Activated gamma-delta T cell treated with Interleukin-2 at 50 U/mL for 16 hours (primary cell): Measurements from ENCODE around the gene EFCAB5.
"Not testable (repeated sequence)": the region's sequence is repeated elsewhere in the genome, so short reads cannot be mapped to it uniquely, and the experiment has no call there.

Experiments used
- DNase-seq: peaks from one replicate; pipeline ENCODE4 v3.0.0-alpha.2; 2020

The EFCAB5 gene

DNA sequence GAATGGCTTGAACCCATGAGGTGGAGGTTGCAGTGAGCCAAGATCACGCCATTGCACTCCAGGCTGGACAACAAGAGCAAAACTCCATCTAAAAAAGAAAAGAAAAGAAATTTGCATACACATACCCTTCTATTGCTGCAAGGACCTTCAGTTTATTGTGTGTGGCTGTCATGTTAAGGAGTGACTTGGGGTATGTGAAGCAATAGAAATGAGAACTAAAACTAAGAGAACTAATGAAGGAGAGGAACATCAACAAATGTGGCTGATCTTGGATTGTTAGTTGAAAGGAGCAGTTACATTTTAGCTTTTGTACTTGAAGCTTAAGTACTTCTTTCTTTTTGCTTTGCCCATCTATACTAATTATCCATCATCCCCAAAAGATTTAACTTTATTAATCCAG lies 162.5 kb downstream of the EFCAB5 start:
- DNase-seq: no peak

DNA sequence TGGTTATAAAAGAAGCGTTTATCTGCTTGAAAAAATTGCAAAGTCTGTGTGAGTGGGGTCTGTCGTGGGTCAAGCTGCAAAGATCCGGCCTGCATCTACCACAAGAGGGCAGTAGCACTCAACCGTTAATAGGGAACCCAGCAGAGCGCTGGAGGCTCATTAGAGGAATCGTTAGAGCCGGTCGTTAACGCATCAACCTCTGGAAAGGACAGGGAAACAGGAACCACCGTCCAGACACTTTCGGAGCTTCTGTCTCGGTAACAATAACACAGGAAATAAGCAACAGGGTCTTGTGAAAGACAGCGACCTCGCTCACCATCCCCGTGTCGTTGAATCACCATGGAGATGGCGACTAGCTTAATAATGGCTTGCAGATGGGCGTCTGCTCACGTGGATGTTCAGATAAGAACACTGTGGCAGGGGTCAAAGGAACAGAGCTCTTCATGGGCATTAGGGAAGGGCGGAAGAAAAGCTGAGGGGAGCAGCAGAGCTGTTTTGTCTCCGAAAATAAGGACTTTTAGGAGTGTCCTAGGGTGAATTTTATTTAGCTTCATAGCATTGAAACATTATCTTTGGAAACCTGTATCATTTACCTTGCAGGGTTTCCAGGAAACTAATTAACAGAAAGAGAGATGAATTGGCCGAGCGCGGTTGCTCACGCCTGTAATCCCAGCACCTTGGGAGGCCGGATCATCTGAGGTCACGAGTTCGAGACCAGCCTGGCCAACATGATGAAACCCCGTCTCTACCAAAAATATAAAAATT lies 163.3 kb downstream of the EFCAB5 start:
- DNase-seq: peak; percentile 64

DNA sequence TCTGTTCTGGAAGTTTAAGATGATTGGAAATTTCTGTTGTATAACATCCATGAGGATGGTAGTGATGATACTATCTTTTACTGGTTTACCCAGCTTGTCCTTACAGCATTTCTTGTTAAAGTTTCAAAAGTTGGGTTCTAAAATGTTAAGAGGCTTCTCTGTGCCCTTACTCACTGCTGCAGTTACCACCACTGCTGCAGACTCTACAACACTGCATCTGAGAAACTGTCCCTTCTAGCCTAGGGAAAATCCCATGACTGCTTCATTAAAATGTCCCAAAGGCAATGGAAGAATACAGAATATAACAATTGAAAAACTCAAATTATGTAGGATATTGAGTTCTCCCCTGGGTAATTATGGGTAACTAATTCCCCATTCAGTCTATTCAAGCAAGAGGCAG lies 171.4 kb downstream of the EFCAB5 start:
- no peak for DNase-seq

DNA sequence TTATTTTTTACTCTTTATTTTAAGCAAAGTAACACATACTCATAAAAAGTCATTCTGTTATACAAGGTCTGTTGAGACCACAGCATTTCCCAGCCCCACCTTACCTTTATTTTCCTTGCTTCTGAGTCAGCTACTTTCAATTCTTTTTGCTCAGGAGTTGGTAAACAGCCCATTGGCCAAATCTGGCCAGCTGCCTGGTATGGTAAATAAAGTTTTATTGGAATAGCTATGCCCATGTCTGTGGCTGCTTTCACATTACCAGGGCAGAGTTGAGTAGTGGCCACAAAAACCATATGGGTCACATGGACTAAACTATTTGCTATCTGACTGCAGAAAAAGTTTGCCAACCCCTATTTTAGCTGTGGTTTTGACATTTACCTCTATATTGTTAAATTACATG lies 171.8 kb downstream of the EFCAB5 start:
- DNase-seq: no peak

DNA sequence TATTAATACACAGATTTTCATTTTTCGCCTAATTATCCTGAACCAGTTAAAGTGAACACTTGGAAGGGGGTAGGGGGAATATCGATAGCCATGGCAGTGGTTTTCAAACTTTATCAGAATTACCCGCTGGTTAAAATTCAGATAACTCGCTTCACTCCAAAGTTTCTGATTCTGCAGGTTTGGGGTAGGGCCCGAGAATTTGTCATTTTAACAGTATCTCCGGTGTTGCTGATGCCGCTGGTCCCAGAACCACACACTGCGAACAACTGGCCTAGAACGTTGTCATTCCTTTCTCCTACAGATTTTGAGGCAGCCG lies 174.9 kb downstream of the EFCAB5 start:
- no peak for DNase-seq

DNA sequence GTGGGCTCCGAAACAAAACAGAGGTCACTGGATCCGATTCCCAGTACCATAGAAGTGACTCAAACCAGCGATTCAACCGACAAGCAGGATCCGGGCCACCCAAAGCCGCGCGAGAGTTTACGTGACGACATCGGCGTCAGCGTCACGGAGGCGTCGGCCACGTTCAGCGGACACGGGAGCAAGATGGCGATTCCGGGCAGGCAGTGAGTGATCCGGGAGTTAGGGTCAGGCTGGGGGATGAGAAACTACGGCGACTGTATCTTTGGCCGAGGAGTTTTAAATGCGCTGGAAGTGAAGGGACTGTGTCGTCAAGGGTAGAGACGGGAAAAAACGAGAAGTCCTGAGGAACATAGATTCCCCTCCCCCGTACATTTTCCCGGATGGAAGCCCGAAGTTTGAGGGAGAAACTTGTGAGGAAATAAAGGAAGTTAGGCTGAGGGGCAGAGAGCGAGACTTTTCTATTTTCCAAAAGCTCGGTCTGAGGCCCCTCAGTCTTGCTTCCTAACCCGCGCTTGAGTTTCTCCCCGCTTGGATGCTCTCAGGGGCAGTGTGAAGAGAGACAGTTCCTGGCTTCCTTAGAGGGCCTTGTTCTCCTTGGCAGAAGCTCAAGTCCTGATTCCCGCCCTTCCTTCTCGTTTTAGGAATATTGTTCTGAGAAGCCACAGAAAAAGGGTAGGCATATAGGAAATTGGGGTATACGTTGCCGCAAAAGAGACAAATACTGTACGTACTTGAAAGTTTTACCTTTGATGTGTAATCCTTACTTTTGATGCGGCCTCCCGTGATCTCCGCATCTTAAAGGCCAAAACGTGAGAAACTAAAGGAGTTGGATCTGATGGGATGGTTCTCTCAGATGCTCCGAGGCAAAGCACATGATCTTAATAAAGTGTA lies 175.5 kb downstream of the EFCAB5 start, which contains the start of gene NSRP1:
Gene NSRP1 (plus strand): TSS at position 156 of the 891 bp plus-strand sequence. CDS start 28 bp downstream, at position 184.
- peak; percentile 88 for DNase-seq

DNA sequence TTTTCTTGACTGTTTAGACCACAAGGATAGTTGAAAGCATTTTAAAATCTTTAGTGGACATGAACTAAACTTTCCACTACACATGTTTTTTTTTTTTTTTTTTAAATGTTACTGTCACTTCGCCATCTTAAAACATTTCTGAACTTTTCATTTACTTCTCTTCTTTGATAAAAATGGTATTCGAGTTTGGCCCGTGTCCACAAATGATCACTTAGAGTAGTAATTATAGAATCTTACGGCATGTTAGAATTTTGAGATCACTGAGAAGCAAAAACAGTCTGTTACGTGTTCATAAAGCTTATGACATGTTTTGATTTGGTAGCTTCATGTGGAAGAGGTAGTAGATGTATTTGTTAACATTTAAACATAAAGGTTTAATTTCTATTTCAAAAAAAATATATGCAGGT lies 176.2 kb downstream of the EFCAB5 start:
- DNase-seq: no peak

DNA sequence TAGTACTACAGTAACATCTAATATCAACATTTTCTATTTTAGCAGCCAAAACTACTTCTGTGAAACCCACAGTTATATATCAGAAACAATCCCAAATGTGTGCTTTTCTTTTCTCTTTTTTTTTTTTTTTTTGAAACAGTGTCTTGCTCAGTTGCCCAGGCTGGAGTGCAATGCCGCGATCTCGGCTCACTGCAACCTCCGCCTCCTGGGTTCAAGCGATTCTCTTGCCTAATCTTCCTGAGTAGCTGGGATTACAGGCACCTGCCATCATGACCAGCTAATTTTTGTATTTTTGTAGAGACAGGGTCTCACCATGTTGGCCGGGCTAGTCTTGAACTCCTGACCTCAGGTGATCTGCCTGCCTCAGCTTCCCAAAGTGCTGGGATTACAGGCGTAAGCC lies 177.2 kb downstream of the EFCAB5 start:
- not testable (repeated sequence) for DNase-seq

DNA sequence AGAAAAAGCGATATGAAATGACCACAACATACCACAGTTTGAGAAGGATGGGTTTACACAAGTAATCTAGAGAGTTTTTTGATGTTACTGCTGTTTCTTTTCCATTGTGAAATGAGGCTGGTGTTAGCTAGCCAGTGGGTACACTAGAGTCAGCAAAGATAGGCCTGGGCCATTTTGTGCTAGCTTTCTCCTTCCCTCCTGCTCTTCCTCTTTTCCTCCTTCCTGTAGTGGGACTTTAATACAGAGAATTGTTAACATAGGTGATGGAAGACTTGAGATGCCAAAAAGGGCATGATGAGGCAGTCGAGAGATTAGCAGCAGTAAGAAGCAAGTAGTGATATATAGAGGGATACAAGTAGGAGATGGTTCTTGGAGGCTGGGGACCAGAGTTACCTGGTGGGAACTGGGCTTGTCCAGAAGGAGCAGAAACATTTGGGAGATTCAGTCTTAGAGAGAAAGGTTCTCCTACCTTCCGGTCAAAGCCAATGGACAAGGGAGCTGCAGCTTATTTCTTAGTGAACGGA lies 182.9 kb downstream of the EFCAB5 start:
- no peak for DNase-seq

DNA sequence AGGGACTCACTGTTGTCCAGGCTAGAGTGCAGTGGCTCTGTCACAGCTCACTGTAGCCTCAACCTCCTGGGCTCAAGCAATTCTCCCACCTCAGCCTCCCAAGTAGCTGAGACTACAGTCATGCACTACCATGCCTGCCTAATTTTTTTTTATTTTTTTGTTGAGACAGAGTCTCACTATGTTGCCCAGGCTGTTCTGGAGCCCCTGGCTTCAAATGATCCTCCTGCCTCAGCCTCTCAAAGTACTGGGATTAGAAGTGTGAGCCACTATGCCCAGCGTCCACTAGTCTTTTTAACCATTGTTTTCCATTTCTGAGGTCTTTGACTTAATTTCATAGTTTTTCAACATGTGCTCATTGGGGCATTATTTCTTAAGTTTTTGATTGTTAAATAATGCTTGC lies 188.7 kb downstream of the EFCAB5 start:
- no peak for DNase-seq

DNA sequence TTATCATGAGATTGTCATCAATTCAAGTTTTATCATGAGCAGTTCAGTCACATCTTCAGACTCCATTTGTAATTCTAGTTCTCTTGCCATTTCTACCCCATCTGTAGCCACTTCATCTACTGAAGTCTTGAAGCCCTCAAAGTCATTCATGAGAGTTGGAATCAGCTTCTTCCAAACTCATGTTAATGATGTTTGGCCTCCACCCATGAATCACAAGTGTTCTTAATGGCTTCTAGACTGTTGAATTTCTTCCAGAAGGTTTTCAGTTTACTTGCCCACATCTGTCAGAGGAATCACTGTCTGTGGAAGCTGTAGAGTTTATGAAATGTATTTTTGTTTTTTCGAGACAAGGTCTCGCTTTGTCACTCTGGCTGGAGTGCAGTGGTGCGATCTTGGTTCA lies 191.2 kb downstream of the EFCAB5 start:
- DNase-seq: no peak

DNA sequence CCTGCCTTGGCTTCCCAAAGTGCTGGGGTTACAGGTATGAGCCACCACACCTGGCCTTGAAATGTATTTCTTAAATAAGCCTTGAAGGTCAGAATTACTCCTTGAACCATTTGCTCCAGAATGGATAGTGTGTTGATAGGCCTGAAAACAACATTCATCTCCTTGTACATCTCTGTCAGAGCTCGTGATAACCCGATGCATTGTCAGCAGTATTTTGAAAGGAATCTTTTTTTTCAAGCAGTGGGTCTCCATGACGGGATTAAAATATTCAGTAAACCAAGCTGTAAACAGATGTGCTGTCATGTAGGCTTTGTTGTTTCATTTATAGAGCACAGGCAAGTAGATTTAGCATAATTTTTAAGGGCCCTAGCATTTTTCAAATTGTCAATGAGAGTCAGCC lies 191.8 kb downstream of the EFCAB5 start:
- DNase-seq: no peak

DNA sequence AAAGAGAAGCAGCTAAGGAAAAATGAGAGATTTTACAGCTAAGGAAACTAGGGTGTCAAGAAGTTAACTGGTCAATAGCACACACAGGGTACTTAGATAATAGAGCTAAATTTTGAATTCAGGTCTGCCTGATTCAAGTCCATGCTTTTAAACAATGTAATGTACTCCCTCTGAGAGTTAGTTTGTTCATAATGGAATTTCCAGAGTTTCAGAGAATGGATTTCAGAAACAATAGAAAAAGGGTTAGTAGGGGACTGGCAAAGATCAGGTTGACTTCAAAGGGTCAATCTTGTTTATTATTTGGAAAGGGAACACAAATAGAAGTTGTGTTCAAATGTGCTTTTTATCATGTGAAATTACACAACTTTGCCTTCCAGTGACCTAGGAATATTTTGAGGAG lies 193.1 kb downstream of the EFCAB5 start:
- no peak for DNase-seq

DNA sequence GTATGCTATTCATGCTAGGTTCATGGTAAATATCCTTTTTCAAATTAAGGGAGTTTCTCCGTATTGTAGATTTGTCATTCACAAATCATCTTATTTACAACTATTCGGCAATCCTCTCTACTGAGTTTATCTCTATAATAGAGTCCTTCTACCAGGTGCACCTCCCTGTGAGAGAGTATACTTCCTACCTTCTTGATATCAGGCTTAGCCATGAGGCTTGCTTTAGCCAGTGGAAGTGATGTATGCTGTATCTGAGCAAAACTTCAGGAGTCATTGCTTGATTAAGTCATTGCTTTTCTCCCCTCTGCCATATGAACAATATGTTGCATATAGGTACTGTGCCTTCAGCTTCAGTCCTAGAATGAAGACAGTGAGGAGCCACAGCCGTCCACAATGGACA lies 195.7 kb downstream of the EFCAB5 start:
- no peak for DNase-seq

DNA sequence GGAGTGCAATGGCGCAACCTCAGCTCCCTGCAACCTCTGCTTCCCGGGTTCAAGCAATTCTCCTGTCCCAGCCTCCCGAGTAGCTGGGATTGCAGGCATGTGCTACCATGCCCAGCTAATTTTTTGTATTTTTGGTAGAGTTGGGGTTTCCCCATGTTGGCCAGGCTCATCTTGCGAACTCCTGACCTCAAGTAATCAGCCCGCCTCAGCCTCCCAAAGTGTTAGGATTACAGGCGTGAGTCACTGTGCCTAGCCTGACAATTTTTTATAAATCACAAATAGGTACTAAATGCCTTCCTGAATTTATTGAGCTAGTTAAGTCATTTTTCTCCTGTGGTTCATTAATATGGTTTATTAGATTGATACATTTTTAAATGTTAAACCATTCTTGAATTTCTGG lies 206.4 kb downstream of the EFCAB5 start:
- DNase-seq: not testable (repeated sequence)

DNA sequence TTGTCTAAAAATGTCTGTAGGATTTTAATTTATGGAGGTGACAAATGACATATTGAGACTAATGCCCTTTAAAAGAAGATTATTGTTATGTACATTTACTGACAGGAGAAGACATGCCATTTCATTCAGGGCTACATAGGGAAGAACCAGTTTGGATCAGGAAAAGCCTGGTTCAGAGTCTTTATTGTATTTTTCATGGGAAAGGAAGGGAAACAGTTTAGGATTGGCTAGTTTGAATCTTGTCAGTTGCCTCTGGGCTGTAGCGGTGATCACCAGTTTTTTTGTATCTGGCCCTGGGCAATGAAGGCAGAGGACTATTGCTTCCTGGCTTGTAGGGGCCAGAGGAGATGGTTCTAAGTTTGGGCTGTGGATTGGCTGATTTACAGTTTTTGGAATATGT lies 206.9 kb downstream of the EFCAB5 start:
- DNase-seq: no peak

DNA sequence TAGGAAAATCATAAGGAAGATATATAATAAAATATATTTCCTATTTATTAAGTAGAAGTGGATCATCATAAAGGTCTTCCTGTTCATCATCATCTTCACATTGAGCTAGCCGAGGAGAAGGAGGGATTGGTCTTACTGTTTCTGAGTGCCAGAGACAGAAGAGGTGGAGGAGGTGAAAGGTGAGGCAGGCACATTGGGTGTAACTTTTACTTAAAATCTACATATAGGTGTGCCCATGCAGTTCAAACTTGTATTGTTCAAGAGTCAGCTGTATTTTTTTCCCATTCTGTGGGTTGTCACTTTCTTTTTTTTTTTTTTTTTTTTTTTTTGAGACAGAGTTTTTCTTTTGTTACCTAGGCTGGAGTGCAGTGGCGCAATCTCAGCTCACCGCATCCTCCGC lies 210.0 kb downstream of the EFCAB5 start:
- DNase-seq: no peak

DNA sequence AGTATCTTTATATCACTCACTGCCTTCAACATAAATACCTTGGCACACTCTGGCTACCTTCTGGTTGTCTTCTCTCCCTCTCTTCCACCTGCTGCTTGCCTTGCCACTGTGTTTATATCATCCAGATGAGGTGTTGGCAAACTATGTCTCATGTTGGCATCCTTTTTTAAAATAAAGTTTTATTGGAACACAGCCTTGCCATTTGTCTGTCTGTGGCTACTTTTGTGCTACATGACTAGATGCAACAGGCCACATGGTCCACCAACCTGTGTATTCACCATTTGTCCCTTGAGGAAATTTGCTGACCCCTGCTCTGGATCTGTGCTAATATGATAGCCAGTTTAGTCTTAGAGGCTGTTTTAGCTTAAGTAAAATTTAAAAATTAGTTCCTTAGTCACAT lies 212.0 kb downstream of the EFCAB5 start:
- DNase-seq: no peak

DNA sequence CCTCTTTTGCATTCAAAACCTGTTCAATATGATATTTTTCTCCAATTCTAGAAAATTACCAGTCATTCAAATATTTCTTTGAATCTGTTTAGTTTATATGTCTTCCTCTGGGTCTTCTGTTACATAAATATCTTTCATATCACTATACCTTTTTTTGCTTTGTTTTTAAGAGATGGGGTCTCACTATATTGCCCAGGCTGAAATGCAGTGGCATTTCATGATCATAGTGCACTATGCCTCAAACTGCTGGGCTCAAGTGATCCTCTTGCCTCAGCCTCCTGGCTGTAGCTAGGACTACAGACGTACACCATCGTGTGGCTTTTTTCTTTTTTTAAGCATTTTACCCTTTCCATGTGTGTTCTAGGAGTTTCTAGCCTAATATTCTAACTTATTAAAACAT lies 214.0 kb downstream of the EFCAB5 start:
- DNase-seq: no peak
